DND-41 (cell line): ENCODE data around the gene LSP1.

Experiments used
- CTCF ChIP-seq: IDR thresholded peaks from 2 replicates; pipeline ENCODE4 v1.5.1; 2012; ENCODE audit warnings: borderline replicate concordance, low read length, moderate library complexity, mild to moderate bottlenecking; ENCODE audit not compliant: poor library complexity, severe bottlenecking; ENCODE audit errors: extremely low read depth
- EZH2 ChIP-seq: IDR thresholded peaks from 3 replicates; pipeline ENCODE4 v1.6.1; 2012; ENCODE audit warnings: borderline replicate concordance, low read depth, mild to moderate bottlenecking, moderate library complexity, low read length, inconsistent platforms; ENCODE audit not compliant: severe bottlenecking

GRCh38 chr11:1858154-1858553 is 5.3 kb downstream of the LSP1 start:
- TF ChIP-seq CTCF (no peak), EZH2 (no peak)
